ENCODE results near the gene GCN1. TPM values are rescaled to one million over a fixed set of nuclear protein-coding genes. Genes with fewer than 3 reads are reported as not detected.

GCN1 gene
- total RNA-seq, 2 experiments from 2014 or later: 153 to 160 TPM

GRCh38 chr12:120169946-120170345, 24.6 kb downstream of the GCN1 start:
- CTCF ChIA-PET: no interaction called here
- POLR2A ChIA-PET: no interaction called here

DNA sequence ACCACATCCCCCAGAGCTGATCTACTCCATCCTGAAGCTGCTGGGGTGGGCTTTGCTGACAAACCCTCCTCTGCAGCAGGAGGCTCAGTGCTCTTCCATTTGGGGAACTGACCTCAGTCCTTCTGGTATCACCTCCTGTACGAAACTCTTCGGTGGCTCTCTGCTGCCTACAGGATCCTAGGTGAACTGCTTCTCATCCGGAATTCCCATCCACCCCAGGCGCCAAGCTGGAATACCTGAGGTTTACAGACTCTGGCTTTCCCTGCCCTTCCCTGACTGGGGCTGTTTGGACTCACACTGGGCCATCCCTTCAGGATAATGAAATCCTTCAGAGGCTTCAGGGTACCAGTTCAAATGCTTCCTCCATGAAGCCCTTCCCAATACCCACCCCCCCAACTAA, 26.2 kb downstream of the GCN1 start:
- CTCF ChIA-PET: no interaction called here
- POLR2A ChIA-PET: interaction anchor here (0.6 kb wide), 1 partner anchor 10 kb away, joined by 3 read pairs; no protein-coding TSS in a partner anchor

DNA sequence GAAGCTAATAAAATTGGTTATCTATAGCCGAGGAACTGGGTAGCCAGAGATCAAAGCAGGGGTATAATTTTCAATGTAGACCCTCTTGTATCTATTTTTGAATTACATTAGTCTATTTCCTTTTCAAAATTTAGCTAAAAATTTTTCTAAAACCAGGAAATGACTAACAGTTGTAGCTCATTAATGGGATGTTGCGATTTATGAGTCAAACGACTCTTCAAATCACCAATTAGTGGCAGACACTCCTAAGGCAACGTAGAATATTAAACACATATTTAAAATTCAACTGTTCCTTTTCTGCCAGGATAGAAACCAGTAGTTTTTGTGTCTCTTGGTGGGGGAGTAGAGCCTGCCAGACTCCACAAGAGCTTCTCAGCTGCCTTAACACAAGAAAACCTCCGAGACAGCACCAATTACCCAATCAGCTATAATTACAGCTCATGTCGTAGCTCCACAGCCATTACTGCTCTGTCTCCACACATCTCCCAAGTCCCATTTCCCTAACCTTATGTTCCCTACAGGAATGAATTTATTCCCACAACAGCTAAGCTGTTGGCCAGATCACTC, 26.9 kb downstream of the GCN1 start:
- POLR2A ChIA-PET: no interaction called here

GRCh38 chr12:120164293-120164692, 30.2 kb downstream of the GCN1 start:
- ChIA-PET POLR2A (no interaction called here), CTCF (no interaction called here)

More for the DNA sequence above, 26.9 kb downstream of the GCN1 start:
- CTCF ChIA-PET: interaction anchor here (0.6 kb wide), 1 partner anchor 20 kb away, joined by 3 read pairs; no protein-coding TSS in a partner anchor

DNA sequence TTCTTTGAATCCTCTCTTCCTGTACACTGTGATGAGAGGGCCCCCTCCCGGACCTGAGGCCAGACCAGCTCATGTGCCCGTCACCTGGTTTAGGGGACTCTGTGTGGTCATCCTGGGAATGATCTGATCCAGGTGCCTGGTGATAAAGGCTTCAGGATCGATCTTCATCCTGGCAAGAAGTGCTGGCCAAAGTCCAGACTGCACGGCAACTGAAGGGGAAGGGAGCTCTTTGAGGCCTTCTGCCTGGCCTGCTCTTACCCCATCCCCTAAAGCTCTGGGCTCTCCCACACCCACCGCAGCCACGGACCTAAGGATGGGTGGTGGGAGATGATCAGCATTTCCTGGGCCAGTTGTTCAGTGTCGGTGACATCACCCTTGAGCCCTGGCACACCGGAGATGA, 31.8 kb downstream of the GCN1 start:
- ChIA-PET POLR2A (interaction anchor here (0.6 kb wide), 1 partner anchor 55 kb away, joined by 3 read pairs; no protein-coding TSS in a partner anchor), CTCF (no interaction called here)

DNA sequence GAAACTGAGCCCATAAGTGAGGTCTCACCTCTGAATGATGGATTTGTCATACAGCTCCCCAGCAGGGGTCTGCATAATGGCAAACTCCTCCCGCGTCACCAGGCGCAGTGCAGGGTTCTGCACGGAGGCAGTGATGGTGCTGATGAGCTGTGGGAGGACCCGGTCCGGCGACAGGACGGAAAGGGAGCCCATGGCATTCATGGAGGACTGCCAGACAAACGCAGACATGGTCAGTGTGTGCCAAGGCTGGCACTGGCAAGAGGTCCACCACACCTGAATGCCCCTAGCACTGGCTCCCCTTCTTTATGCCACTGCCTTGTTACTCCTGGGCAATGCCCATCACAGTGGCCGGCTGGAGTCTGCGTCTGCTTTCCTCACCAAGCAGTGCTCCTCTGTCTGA, 32.7 kb downstream of the GCN1 start:
- ChIA-PET POLR2A (no interaction called here), CTCF (no interaction called here)

DNA sequence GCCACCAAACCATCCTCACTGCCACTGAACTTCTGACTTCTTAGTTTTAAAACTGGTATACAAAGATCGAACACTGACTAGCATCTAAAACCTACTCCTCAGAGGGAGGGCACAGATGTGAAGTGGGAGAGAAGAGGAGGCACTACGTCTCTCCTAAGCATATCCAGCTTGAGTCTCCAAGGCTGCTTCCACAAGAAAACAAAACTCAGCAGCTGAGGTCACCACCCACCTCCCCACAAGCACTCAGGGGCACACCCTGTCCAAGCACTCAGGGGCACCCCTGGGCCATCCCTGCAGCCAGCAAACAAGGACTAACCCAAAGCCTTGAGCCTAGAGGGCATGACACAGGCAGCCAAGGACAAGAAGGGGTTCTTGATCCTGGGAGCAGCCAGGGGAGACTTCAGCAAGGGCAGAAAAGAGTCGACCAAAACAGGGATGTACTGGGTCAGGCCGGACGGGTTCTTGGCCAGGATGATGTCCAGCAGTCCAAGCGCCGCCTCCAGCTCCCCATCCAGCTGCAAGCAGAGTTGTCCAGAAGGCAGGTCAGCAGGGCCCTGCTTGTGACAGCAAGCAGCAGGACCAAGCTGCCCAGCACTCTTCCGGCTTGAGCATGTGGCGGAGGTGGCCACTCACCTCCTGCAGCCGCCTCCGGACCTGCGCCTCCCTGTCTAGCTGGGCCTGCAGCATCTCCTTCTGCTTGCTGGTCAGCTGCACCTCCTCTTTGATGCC, 34.8 kb downstream of the GCN1 start:
- ChIA-PET CTCF (no interaction called here), POLR2A (interaction anchor here (0.7 kb wide), 1 partner anchor 231 kb away, joined by 3 read pairs; no protein-coding TSS in a partner anchor)

GRCh38 chr12:120158351-120158750, 36.2 kb downstream of the GCN1 start:
- ChIA-PET CTCF (no interaction called here), POLR2A (interaction anchor here (0.6 kb wide), 1 partner anchor 10 kb away, joined by 3 read pairs; no protein-coding TSS in a partner anchor)

DNA sequence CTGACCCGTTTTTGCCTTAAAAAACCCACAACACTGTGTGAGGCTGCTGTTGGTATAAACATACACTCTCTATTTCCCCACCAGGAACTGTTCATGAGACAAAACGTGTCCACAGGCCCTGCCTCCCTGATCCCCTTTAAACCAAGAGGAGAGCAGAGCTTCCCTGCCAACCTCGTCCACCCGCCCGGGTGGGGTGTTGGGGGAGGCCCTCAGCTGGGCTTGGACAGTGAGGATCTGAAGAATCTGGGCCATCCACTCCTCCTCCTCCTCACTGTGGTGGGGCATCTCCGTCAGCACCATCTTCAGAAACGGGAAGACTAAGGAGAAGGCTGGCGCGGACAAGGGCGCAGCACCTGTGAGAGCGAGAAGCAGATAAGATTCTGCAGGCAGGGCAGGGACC, 36.8 kb downstream of the GCN1 start:
- POLR2A ChIA-PET: interaction anchor here (0.6 kb wide), 1 partner anchor 11 kb away, joined by 3 read pairs; no protein-coding TSS in a partner anchor
- CTCF ChIA-PET: no interaction called here

DNA sequence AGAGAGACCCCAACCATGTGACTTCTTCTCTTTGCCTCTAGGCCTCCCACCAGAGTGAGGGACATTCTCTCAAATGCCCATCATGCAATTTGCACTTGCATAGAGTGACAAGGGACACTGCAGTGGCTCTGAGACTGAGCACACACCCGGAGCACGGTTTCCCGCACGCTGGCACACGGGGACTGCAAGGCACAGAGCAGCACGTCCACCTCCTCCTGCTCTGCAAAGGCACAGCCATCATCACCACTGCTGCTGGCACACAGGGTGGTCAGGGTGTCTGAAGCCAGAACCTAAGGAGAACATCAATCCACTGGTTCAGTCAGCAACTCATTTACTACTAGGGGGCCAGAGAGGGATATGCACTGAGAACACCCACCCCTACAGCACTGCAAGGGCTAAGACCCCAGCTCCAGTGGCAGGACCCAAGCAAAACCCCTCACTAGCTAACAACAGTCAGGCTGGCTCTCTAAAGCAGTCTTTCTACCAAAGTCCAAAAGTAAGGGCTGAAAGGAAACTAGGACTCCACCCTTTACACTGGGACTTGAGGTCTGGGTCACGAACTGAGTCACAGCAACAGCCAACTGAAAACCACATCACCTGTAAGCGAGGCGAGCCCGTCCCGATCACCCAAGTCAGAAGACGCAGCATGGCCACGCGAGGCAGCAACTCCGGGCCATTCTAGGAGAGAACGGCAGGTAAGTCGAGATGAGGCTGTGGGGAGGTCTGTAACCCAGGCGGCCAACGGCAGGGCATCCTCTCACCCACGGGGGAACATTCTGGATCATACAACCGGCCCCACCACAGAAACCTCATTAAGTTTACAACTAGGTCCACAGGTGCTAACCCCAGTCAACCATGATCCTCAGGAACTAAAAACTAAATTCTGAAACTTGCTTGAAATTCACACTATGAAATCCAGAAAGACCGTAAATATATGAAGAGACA, 37.9 kb downstream of the GCN1 start:
- CTCF ChIA-PET: no interaction called here
- POLR2A ChIA-PET: no interaction called here

DNA sequence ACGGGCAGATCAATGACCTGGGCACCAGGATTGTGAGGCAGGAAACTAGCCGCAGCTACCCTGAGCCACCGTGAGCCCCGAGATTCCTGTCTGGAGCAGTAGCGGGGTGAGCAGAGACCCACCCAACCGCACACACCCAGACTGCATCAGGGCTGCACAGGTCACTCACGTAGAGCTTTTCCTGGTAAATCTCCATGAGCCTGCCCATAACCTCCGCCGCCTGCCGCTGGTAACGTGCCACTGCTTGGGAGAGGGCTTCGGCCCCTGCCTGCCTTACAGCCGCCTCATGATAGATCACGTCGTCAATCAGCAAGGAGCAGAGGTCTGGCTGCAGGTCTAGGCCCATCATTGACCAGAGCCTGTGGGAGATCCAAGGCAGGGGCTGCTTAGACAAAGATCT, 39.4 kb downstream of the GCN1 start:
- ChIA-PET POLR2A (interaction anchor here (0.5 kb wide), 1 partner anchor 11 kb away, joined by 7 read pairs; no protein-coding TSS in a partner anchor), CTCF (no interaction called here)

DNA sequence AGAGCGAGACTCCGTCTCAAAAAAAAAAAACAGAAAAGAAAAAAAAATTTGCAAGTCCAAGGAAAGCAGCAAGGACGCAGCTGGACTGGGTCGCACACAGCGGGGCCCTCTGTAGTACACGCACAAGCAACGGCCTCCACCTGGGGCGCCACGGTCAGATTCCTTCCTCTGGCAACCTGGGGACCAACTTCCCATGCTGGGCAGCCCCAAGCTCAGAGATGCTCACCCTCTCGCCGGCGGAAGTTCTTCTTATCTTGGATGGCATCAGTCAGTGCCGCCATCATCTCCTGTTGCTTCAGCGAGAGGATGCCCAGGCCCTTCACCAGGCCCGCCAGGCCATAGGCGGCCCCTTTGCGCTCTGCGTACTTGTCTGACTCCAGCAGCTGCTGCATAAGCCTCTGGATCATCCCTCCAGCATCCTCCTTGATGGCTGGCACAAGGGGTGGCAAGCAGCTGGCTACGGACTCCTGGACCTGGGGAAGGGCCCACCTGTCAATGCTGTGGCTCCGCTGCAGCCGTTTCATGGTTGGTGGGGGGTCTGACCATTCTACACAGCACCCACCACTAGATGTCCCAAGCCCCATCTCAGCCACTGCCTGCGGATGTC, 43.5 kb downstream of the GCN1 start:
- ChIA-PET CTCF (interaction anchor here (1.3 kb wide), 1 partner anchor 45 kb away, joined by 3 read pairs; no protein-coding TSS in a partner anchor), POLR2A (no interaction called here)

GRCh38 chr12:120148011-120148410, 46.5 kb downstream of the GCN1 start:
- ChIA-PET POLR2A (no interaction called here), CTCF (interaction anchor here (0.6 kb wide), 1 partner anchor 19 kb away, joined by 3 read pairs; no protein-coding TSS in a partner anchor)

GRCh38 chr12:120145164-120145563, 49.4 kb downstream of the GCN1 start:
- ChIA-PET POLR2A (no interaction called here), CTCF (no interaction called here)

DNA sequence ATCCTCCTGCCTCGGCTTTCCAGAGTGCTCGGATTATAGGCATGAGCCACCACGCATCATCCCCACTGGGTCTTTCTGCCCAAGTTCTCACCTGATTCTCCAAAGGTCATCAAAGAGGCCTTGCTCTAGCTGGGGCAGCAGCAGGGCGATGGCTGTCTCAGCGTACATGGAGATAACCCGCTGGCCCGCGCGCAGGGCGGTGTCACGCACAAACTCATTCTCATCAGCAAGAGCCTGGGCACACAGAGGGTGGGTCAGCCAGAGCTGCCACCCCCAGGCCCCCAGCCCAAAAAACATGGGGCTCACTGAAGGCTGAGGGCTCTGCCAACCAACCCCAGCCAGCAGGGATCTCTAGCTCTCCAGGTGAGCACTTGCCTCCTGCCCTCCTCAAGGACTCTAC, 50.3 kb downstream of the GCN1 start:
- ChIA-PET POLR2A (no interaction called here), CTCF (no interaction called here)

DNA sequence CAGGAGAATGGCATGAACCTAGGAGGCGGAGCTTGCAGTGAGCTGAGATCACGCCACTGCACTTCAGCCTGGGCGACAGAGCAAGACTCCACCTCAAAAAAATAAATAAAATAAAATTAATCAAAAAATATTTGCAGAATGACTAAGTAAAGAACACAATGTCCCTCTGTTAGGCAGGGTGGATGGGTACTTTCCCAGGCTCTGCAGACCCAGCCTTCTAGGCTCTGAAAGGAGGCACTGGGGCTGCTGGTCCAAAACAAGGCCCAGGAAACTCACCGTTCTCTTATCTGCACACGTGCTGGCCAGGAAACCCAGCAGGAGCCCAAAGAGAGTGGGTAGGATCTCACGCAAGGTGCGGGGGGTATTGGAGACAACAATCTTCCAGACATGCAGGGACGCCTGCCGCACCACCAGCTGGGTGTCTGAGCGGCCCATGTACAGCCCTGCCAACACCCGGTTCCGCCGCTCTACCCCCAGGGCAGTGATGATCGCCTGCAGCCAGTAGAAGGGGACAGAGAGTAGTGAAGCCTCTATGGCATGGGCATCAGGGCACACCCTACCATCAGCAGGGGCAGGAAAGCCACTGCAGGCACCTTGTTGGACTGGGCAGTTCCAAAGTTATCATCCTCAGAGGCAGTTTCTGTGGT, 52.2 kb downstream of the GCN1 start:
- POLR2A ChIA-PET: no interaction called here
- CTCF ChIA-PET: no interaction called here

GRCh38 chr12:120141336-120141735, 53.2 kb downstream of the GCN1 start:
- ChIA-PET CTCF (no interaction called here), POLR2A (no interaction called here)

DNA sequence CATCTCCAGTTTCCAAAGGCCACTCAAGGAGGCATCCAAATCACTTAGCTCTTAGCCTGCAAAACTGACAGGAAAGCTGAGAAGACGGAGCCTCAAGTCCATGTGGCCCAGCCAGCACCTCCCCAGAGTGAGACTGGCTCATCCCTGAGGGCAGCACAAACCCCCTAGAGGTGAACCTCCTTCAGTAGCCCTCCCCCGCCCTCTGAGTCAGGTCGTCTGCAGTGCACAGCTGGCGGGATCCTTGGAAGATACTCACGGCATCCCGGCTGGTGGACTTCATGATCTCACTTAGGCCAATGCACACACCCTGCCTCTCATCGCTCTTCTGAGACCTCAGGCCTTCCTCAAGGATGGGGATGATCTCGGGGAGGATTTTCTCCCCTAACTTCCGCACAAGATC, 53.9 kb downstream of the GCN1 start:
- ChIA-PET POLR2A (no interaction called here), CTCF (no interaction called here)

GRCh38 chr12:120139958-120140357, 54.6 kb downstream of the GCN1 start:
- POLR2A ChIA-PET: no interaction called here
- CTCF ChIA-PET: no interaction called here

- POLR2A ChIA-PET: no interaction called here
- CTCF ChIA-PET: no interaction called here
Observed at GRCh38 chr12:120138366-120138765, 56.1 kb downstream of the GCN1 start.

All from activated CD8-positive, alpha-beta memory T cell treated with anti-CD3 and anti-CD28 coated beads for 36 hours (primary cell).